Activated CD4-positive, CD25-positive, alpha-beta regulatory T cell treated with anti-CD3 and anti-CD28 coated beads, Interleukin-2, amount 50 U/mL, for 72 hours (primary cell): ENCODE data around the gene CD81.
"Not testable (repeated sequence)": the region's sequence is repeated elsewhere in the genome, so short reads cannot be mapped to it uniquely, and the experiment has no call there.

ENCODE experiments used
- DNase-seq: peaks from one replicate; pipeline ENCODE4 v3.0.0; 2021

The CD81 gene

GRCh38 chr11:2357651-2358050 is 19.5 kb upstream of the CD81 start:
- not testable (repeated sequence) for DNase-seq

GRCh38 chr11:2358754-2359442 is 18.2 kb upstream of the CD81 start:
- no peak for DNase-seq

DNA sequence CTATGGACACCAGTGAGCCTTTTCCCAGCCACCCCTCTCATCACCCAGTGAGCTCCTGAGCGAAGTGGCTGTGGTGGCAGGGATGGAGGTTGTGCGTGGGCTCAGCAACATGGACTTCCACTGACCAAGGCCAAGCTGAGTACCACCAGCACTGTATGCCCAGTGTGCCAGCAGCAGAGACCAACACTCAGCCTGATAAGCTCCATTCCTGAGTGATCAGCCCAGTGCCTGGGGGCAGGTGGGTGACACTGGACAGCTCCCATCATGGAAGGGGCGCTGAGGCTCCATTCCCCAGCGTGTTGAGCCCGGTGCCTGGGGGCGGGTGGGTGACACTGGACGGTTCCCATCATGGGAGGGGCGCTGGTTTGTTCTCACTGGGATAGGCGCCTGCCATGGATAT is 17.6 kb upstream of the CD81 start:
- no peak for DNase-seq

GRCh38 chr11:2360081-2360642 is 16.9 kb upstream of the CD81 start:
- no peak for DNase-seq

DNA sequence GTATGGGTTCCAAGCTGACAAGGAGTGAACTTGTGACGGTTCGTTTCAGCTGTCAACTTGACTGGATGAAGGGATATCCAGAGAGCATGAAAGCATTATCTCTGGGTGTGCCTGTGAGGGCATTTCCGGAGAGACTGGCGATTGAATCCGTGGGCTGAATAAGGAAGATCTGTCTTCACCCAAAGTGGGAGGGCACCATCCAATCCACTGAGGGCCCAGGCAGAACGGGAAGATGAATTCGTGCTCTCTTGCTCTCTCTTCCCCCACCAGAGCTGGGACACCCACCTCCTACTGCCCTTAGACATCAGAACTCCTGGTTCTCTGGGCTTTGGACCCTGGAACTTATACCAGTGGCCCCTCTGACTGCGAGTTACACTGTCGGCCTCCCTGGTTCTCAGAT is 15.5 kb upstream of the CD81 start:
- no peak for DNase-seq

GRCh38 chr11:2362414-2362813 is 14.7 kb upstream of the CD81 start:
- DNase-seq: no peak

GRCh38 chr11:2363130-2363529 is 14.0 kb upstream of the CD81 start:
- no peak for DNase-seq

DNA sequence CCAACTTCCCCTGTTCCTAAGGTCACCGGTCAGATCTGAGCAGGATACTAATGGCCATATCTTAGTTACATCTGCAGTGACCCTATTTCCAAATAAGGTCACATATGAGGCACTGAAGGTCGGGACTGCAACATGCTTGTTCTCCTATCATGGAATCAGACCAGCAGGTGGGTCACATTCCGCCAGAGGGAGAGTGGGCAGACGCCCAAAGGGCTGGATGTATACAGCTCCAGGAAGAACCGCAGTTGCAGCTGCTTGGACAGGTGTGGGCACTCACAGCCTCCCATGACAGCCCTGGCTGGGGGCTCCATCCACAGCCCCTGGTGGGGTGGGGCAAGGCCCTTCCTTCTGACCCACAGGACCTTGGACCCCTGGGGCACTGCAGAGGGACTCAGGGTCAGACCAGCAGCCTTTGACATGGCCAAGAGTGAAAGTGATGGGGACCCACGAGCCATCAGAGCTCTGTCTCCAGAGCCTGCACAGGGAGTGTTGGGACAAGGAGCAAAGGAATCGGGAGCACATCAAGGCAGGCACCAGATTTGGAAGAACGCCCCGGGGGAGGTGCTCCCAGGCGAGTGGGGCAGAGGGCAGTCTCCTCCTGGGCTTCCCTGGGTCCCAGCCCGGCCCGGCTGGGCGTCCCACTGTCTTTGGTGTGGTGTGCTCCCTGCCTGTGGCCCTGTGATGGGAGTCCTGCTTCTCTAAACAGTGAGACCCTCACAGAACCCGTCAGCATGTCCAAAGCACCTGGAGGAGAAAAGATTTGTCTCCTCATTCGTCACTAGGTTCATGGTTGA is 13.3 kb upstream of the CD81 start:
- DNase-seq: no peak

- DNase-seq: not testable (repeated sequence)
Observed at GRCh38 chr11:2364386-2364785, 12.7 kb upstream of the CD81 start.

DNA sequence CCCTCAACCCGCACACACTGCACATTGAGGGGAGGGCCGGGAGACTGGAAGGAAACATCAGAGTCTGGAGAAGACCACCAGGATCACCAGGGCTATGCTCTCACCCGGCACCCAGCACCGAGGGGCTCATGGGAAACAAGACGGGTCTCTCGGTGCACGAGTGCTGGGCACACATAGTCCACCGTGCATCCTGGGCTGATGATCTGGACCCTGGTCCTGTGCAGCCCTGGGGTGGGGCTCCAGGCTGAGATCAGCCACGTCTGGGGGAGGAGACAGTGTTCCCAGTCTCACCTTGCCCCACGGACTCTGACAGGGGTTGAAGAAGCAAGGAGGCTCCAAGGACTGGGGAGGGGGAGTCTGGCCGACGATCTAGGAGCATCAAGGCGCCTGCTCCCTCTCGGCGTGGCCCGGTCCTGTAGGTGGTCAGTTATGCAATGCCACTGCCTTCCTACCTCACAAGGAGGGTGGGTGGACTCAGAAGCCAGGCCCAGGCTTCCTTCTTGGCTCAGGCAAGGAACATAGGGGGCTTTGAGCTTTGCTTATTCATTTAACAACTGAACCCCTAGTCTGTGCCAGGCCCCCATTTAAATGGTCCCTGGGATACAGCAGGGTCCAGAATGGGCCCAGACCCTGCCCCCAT is 11.4 kb upstream of the CD81 start:
- no peak for DNase-seq

DNA sequence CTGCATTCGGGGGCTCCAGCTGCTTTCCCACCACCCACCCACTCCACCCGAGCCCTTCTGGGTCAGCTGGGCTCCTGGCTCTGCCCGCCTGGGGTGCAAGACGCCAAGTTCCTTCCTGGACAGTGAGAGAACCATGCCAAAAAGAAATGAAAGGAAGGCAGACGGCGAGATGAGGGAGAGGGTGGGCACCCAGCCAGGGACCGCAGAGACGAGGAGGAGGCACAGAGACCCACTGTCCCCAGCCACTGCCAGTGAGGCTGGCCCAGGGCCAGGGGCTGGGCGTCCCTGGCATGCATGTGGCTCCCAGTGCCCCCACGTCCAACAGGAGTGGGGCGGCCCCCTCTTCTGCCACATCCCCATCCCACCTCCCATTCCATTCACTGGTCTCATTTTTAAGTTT is 10.8 kb upstream of the CD81 start:
- DNase-seq: no peak

DNA sequence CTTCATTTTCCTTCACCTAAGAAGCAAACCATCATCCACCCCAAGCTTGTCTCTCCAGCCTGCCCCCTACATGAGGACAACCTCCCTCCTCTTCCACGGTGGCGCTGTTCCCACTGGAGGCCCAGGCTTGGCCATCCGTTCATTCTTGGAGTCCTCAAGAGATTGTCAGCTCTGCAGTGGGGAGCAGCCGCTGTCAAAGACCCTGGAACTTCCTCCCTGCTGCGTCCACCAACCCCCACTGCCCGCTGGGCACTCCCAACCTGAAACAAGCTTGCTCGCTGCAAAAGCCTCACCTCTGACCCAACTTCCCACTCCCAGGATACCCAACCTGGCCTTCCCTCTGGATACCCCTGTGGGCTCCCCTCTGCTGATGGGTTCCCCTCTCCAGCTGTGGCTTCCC is 10.4 kb upstream of the CD81 start:
- DNase-seq: no peak

DNA sequence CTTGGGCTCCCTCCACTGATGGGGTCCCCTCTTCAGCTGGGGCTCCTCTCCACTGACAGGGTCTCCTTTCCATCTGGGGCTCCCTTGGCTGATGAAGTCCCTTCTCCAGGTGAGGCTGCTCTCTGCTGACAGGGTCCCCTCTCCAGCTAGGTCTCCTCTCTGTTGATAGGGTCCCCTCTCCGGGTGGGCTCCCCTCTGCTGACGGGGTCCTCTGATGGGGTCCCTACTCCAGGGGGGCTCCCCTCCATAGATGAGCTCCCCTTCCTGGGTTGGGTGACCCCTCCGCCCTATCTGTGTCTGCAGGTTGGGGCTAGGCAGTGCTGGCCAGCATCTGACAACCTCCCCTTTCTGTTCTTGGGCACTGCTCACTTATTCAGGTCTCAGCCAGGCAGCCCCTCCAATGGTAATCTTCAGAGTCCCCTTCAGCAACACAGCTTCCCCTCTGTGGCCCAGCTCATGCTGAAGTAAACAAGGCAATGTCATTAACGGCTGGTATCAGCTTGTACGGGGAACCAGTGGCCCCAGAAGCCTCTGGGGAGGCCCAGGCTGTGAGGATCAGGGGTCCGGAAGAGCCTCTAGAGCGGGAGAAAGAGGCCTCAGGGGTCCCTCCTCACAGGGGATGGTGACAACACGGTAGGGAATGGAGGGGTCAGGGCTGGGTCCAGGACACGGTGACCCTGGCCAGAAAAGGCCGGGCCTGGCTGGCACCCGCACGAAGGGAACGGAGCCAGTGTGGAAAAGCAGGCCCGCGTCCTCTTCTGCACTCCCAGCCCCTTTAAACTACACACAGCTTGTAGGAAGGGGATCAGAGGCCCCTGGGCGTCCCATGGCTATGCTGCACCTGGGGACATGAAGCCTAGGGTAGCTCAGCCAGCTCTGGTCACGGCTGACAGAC is 9.6 kb upstream of the CD81 start:
- no peak for DNase-seq

GRCh38 chr11:2368178-2368850 is 8.8 kb upstream of the CD81 start:
- no peak for DNase-seq

DNA sequence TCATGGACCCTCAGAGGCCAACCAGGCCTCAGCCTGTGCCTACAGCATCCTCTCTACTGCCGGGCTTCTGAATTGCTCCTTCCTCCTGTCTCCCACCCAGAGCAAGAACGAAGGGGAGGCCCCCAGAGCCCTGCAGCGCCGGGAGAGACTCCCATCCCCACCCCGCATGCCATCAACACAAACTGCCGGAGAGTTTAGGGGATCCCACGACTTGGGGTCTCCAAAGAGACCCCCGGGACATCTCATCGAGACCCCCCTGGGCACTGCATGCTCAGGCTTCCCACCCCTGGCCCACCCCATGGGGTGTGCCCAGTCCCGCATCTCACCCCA is 8.3 kb upstream of the CD81 start:
- DNase-seq: no peak

- DNase-seq: no peak
Observed at GRCh38 chr11:2369320-2369719, 7.8 kb upstream of the CD81 start.

- no peak for DNase-seq
Observed at GRCh38 chr11:2369896-2370295, 7.2 kb upstream of the CD81 start.

- no peak for DNase-seq
Observed at GRCh38 chr11:2374456-2375201, 2.5 kb upstream of the CD81 start.

- no peak for DNase-seq
Observed at GRCh38 chr11:2375341-2375853, 1.7 kb upstream of the CD81 start.

DNA sequence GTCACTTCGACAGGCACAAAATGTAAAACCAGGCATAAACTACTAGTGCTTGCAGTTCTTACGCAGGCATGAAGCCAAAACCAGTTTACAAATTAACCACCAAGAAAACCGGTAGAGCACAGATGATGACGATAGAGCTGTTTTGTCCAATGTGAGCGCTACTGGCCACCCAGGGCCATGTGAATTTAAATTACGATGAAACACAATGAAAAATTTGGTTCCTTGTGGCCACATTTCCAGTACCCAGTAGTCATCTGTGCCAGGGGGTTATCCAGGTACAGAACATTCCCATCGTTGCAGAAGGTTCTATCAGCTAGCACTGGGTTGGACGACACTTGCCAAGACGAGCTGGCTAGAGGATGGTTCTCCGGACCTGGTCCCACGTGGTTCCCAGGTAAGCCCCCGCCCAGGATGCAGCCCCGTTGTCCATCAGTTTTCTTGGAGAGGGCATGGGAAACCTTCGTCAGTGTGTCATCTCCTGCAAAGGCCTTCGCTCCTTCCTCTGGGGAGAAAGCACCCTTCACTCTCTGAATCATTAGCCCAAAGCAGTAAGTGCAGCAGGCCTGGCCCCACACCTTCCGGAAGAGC is 1.1 kb upstream of the CD81 start:
- no peak for DNase-seq
